ENCODE results near the gene PER2. TPM values are rescaled to one million over a fixed set of nuclear protein-coding genes. Genes with fewer than 3 reads are reported as not detected.

Gene PER2
- total and polyA plus RNA-seq, 2 donors (not counting 3 experiments of a cell fraction or from before 2014, with no cell fraction given): 0.86 to 3.8 TPM

GRCh38 chr2:238267341-238267710 is 21.1 kb downstream of the PER2 start:
- Histone ChIP-seq H3K4me1 (ENCODE audit: control insufficient read depth, extremely low read depth, insufficient read depth, low read length) (peaks cover 15% of the 10 kb centered on the region), H2AFZ (ENCODE audit: low read depth, low read length) (no peak overlapping the region), H4K20me1 (replicated peaks; ENCODE audit: control insufficient read depth, extremely low read depth, insufficient read depth, low read length) (no peaks in the 10 kb centered on the region), H3K79me2 (ENCODE audit: control insufficient read depth, insufficient read depth, low read length) (no peaks in the 10 kb centered on the region), H3K9ac (replicated peaks; ENCODE audit: extremely low read depth, insufficient read depth, low read length) (no peak overlapping the region), H3K27ac (ENCODE audit: insufficient read depth, low read depth, low read length) (no peak overlapping the region), H3K9me3 (replicated peaks; ENCODE audit: control insufficient read depth, insufficient read depth, low read length) (no peaks in the 10 kb centered on the region), H3K4me3 (replicated peaks in 1 of 3; ENCODE audit: insufficient read depth in 1 of 3, low read depth in 1 of 3, low read length in 3 of 3) (no peak overlapping the region), H3K27me3 (ENCODE audit: control insufficient read depth in 2 of 2, insufficient read depth in 2 of 2, low read length in 2 of 2) (no peaks in the 10 kb centered on the region), H3K9me1 (replicated peaks; ENCODE audit: control insufficient read depth, extremely low read depth, insufficient read depth, low read length) (no peaks in the 10 kb centered on the region), H3K4me2 (ENCODE audit: insufficient read depth, low read length) (no peak overlapping the region), H3K36me3 (ENCODE audit: control insufficient read depth in 2 of 2, extremely low read depth in 1 of 2, insufficient read depth in 2 of 2, low read length in 2 of 2) (no peaks in the 10 kb centered on the region)
- dilution Hi-C loops (cut with MboI; ENCODE audit: extremely low pct_ligation_motif_present, low sequenced_read_pairs) (no loop called here), intact Hi-C loops (cut with micrococcal nuclease) (loop anchor here (10.0 kb wide), 2 partner anchors 343 to 753 kb away; no protein-coding TSS in a partner anchor)
- TF ChIP-seq, protein P1, sequence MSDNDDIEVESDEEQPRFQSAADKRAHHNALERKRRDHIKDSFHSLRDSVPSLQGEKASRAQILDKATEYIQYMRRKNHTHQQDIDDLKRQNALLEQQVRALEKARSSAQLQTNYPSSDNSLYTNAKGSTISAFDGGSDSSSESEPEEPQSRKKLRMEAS (IDR thresholded peaks at IDR 0.05; ENCODE audit: insufficient read depth, insufficient read length): no peak
- TF ChIP-seq JUN (IDR thresholded peaks at IDR 0.05; ENCODE audit: borderline replicate concordance, insufficient read depth, insufficient read length, low read depth) (no peak), POLR2AphosphoS5 (IDR thresholded peaks at IDR 0.05; ENCODE audit: insufficient read depth, low read depth, low read length) (no peak), POLR2A (IDR thresholded peaks at IDR 0.05; ENCODE audit: low read depth, low read length) (no peak), MYC (IDR thresholded peaks at IDR 0.05; ENCODE audit: low read depth, low read length) (no peak), EZH2 (IDR thresholded peaks at IDR 0.05; ENCODE audit: borderline replicate concordance, low read depth, low read length, severe bottlenecking) (no peak), FOS (IDR thresholded peaks at IDR 0.05; ENCODE audit: borderline replicate concordance, insufficient read depth, low read length) (no peak), GATA2 (IDR thresholded peaks at IDR 0.05; ENCODE audit: insufficient read depth, insufficient read length, low read depth, low read length) (no peak)
- TF ChIP-seq, protein P2, sequence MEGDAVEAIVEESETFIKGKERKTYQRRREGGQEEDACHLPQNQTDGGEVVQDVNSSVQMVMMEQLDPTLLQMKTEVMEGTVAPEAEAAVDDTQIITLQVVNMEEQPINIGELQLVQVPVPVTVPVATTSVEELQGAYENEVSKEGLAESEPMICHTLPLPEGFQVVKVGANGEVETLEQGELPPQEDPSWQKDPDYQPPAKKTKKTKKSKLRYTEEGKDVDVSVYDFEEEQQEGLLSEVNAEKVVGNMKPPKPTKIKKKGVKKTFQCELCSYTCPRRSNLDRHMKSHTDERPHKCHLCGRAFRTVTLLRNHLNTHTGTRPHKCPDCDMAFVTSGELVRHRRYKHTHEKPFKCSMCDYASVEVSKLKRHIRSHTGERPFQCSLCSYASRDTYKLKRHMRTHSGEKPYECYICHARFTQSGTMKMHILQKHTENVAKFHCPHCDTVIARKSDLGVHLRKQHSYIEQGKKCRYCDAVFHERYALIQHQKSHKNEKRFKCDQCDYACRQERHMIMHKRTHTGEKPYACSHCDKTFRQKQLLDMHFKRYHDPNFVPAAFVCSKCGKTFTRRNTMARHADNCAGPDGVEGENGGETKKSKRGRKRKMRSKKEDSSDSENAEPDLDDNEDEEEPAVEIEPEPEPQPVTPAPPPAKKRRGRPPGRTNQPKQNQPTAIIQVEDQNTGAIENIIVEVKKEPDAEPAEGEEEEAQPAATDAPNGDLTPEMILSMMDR (IDR thresholded peaks at IDR 0.05; ENCODE audit: extremely low read depth in 1 of 2, insufficient read depth in 1 of 2, low read depth in 1 of 2, low read length in 2 of 2): no peak
- DNase-seq (ENCODE audit: low read depth, low spot score) (no peak), FAIRE-seq (no peak)
- ChIA-PET CTCF (interaction anchor here (1.6 kb wide), 1 partner anchor 16 kb away, joined by 3 read pairs; no protein-coding TSS in a partner anchor), POLR2A (no interaction called here)
- BruUV-seq (replicated peaks): no TSS peak
